SHP77 treated with DMSO at 0.1 percent for 48 hours (cell line): ENCODE results near the gene NMNAT1.
"Not testable (repeated sequence)": the region's sequence is repeated elsewhere in the genome, so short reads cannot be mapped to it uniquely, and the experiment has no call there.

Experiments
- DNase-seq: peaks from one replicate; lab custom pipeline; 2025; lab: John Stamatoyannopoulos, UW

NMNAT1 gene

DNA sequence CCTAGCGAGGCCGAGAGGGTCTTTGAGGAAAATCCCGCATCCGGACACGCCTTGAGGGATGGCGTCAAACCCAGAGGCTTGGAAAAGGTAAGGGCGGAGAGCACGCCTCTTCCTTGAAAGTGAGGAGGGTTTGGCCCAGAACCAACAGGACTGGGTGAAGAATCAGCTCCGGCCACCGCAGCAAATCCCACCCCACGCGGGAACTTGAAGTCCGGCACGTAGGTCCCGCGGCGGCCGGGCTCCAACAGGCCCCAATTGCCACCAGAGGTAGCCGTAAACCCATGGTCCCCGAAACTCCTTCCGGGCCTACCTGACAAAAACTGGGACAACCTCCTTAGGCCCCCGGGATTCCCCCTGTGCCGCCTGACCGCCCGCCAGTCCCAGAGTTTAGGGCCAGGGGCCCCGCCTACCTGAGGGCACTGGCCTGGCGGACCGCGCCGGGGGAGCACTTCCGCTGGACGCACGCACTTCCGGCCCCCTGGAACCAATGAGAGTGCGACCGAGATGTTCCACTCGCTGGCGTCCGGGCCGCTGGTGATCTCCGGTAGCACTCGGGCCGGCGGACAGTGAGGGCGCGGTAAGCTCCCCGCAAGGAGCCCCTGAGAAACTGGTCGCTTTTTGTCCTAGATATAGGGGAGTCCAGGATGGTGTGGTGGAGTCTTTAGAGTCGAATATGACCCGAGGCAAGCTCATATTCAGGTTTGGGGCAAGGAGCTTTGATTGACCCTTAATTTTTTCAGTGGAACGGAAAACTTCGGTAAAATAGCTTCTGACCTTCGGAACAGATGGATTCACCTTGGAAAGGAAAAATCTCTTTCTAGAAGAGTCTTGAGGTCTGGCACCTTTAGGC, at the start of gene NMNAT1, which contains the start of gene LZIC:
TSS of gene NMNAT1 (plus strand) at position 537 of the 850 bp plus-strand sequence. CDS start 28,599 bp downstream, outside the sequence.
TSS of gene LZIC (minus strand) at position 453 of the 850 bp plus-strand sequence. CDS start 6,772 bp downstream, outside the sequence.
- peak; percentile 69 for DNase-seq

GRCh38 chr1:9894115-9894514, 49.2 kb upstream of the NMNAT1 start:
- no peak for DNase-seq

GRCh38 chr1:9900142-9901043, 42.9 kb upstream of the NMNAT1 start:
- peak; percentile 68 for DNase-seq

GRCh38 chr1:9901148-9902059, 41.9 kb upstream of the NMNAT1 start:
- no peak for DNase-seq

- DNase-seq: no peak
Observed at GRCh38 chr1:9902060-9902452, 41.2 kb upstream of the NMNAT1 start.

DNA sequence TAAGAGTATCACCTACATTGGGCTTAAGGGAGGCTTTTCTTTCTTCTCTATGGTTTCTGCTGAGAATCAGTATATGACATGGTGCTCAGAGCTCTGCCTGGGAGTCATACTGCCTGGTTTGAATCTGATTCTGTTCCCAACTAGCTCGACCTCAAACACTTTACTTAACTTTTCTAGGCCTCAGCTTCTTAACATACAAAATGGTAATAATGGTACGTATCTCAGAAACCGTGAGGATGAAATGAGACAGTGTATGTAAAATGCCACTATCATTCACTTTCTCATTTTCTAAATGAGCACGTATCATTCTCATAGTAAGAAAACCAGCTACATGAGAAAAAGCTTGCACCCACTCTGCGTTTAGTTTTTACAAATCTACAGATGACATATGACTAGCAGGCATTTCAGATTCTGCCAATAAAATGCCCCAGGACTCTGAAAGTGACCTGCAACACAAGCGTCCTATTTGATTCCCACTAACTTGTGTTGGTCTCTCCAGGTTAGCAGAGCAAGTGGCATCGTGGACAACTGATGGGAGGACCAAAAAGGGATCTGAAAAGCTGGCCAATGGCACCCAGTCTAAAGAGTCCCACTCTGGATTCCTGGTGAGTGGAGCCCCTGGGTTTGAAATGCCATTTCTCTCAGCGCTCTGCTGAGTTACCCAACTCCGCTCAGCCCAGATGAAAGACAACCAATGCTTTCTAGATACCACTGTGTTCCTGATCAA, 39.3 kb upstream of the NMNAT1 start:
- DNase-seq: no peak

DNA sequence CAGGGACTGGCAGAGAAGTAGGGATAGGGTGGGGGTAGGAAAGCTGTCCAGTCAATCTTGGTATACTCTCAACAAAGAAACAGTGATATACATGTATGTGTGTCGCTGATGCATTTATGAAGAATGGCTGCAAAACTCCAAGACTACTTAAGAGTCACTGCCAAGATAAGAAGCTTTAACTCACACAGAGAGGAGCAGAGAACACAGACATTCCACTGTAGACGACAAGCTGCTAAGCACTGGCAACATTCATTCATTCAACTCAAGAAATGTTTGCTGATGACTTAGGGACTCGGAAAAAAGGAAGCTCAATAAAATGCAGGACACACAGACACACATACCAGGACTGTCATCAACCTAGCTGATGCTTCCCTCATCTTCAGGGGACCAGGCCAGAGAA, 38.7 kb upstream of the NMNAT1 start:
- DNase-seq: no peak

GRCh38 chr1:9905010-9905409, 38.3 kb upstream of the NMNAT1 start:
- no peak for DNase-seq

DNA sequence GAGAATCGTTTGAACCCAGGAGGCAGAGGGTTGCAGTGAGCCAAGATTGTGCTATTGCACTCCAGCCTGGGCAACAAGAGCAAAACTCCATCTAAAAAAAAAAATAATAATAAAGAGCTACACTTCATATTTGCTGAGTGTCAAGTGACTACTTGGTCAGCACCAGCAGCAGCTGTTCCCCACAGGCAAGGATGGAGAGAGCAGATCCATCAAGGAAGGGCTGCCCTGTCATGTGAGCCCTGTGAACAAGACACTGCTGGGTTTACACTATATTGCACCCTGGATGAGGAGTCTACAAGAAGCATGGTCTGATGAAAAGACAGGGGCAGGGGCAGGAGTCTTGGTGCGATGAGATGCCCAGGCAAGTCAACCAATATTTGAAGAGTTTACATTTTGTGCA, 36.8 kb upstream of the NMNAT1 start:
- no peak for DNase-seq

DNA sequence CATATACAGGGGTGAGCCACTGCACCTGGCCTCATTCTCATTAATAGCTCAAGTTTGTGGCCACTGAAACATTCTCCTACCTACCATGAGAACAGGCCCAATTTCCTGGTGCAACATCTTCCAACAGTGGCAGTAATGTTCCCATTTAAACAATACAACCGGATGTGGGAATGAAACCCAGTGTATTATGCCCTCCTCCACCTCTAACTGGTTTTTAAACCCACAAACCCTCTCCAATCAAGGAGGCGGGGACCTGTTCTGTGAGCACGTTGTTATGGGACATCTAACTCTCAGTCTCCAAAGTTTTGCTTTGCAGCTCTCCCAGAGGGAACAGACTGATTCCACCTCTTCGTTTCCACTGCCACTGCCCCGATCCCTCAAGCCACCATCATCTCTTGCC, 35.8 kb upstream of the NMNAT1 start:
- no peak for DNase-seq

DNA sequence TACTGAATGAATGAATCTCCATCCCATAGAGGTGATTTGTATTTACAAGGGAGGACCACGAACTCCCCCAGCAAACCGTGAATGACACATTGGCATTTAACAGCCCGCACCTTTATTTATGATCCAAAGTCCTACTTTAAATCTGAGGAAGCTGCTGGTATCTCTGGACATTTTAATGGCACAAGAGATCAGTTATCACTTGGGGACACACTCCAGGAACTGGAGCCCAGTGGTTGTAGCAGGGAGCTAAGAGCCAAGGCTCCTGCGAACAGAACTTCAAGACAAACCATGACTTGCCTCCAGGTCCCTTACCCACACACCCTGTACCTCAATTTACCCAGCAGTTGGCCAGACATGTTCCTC, 34.4 kb upstream of the NMNAT1 start:
- DNase-seq: no peak

GRCh38 chr1:9909234-9910046, 33.8 kb upstream of the NMNAT1 start:
- no peak for DNase-seq

- no peak for DNase-seq
Observed at GRCh38 chr1:9910076-9910422, 33.2 kb upstream of the NMNAT1 start, which contains the start of gene CTNNBIP1. CTNNBIP1 (minus strand) TSS chr1:9910269; CDS start chr1:9872064, 38,205 bp downstream.

DNA sequence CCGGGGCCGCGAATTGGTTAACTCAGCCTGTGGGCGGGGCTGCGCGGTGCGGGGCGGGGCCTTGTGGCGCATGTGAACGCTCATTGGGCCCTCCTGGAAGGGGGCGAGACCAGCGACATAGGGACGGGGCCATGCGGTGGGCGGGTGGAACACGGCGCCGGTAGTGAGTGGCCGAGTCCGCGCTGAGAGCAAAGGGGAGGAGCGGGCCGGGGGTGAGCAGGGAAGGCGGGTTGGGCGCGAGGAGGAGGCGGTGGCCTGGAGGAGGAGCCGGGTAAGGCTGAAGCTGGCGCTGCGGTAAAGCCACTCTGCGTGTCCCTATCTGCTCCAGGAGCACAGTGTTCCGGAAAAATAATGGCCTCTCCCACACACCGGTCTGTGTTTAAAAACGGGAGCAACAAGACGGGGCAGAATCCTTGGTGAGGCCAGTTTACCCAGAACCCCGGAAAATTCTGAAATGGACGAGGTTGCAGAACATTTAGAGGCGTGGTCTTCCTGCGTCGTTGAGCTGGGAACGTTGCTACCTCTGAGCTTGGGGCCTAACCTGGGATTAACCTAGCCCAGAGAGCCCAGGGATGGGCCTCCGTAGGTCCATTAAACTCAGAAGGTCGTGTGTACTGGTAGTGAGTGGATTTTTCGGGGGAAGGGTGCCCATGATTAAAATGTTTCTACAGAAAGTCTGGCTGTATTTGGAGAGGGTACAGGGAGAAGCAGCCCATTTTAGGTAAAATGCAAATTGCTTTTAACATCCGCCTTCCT, 32.7 kb upstream of the NMNAT1 start:
- peak; percentile 94 for DNase-seq

- DNase-seq: no peak
Observed at GRCh38 chr1:9912264-9912936, 30.9 kb upstream of the NMNAT1 start.

- DNase-seq: no peak
Observed at GRCh38 chr1:9914610-9914937, 28.7 kb upstream of the NMNAT1 start.

- no peak for DNase-seq
Observed at GRCh38 chr1:9916452-9916851, 26.8 kb upstream of the NMNAT1 start.

- DNase-seq: not testable (repeated sequence)
Observed at GRCh38 chr1:9917495-9917894, 25.8 kb upstream of the NMNAT1 start.

- no peak for DNase-seq
Observed at GRCh38 chr1:9917901-9918300, 25.4 kb upstream of the NMNAT1 start.
